ENCODE measurements around the gene ZCCHC7.

- TF ChIP-seq PHF8 (conservative IDR thresholded peaks at IDR 0.05; ENCODE audit: low read depth, low read length): no peak
- TF ChIP-seq POLR2A (IDR thresholded peaks at IDR 0.05; ENCODE audit: control extremely low read depth in 1 of 2, low read depth in 2 of 2, low read length in 2 of 2): no peak
These were observed 164.3 kb downstream of the ZCCHC7 start for GRCh38 chr9:37284636-37285035.
